ENCODE data around the gene RSRP1.
"Not testable (repeated sequence)": the region's sequence is repeated elsewhere in the genome, so short reads cannot be mapped to it uniquely, and the experiment has no call there.

Gene RSRP1

GRCh38 chr1:25257196-25257595, 9.9 kb upstream of the RSRP1 start:
- DNase-seq (ENCODE audit: low spot score): no peak

GRCh38 chr1:25256578-25256965, 9.3 kb upstream of the RSRP1 start:
- no peak for DNase-seq (ENCODE audit: low spot score)

GRCh38 chr1:25255706-25256577, 8.7 kb upstream of the RSRP1 start:
- no peak for DNase-seq (ENCODE audit: low spot score)

- no peak for DNase-seq (ENCODE audit: low spot score)
Measured at GRCh38 chr1:25253911-25254310, 6.7 kb upstream of the RSRP1 start.

GRCh38 chr1:25247829-25248754, 838 bp upstream of the RSRP1 start:
- DNase-seq (ENCODE audit: low spot score): no peak

- DNase-seq (ENCODE audit: low spot score): peak; percentile 15
Measured at GRCh38 chr1:25246600-25247023, 642 bp downstream of the RSRP1 start.

GRCh38 chr1:25245809-25246599, 1.2 kb downstream of the RSRP1 start:
- no peak for DNase-seq (ENCODE audit: low spot score)

- DNase-seq (ENCODE audit: low spot score): no peak
Measured at GRCh38 chr1:25245393-25245792, 1.9 kb downstream of the RSRP1 start.

GRCh38 chr1:25243907-25244306, 3.3 kb downstream of the RSRP1 start:
- no peak for DNase-seq (ENCODE audit: low spot score)

- peak; percentile 88 for DNase-seq (ENCODE audit: low spot score)
Measured at GRCh38 chr1:25239681-25240541, 7.3 kb downstream of the RSRP1 start.

- no peak for DNase-seq (ENCODE audit: low spot score)
Measured at GRCh38 chr1:25238046-25238445, 9.2 kb downstream of the RSRP1 start.

- DNase-seq (ENCODE audit: low spot score): not testable (repeated sequence)
Measured at GRCh38 chr1:25236261-25236660, 11.0 kb downstream of the RSRP1 start.

GRCh38 chr1:25235411-25235810, 11.8 kb downstream of the RSRP1 start:
- not testable (repeated sequence) for DNase-seq (ENCODE audit: low spot score)

GRCh38 chr1:25232866-25233784, 14.1 kb downstream of the RSRP1 start:
- DNase-seq (ENCODE audit: low spot score): peak; percentile 72

GRCh38 chr1:25232027-25232865, 15.0 kb downstream of the RSRP1 start, which contains the start of gene SYF2:
SYF2 (minus strand) TSS chr1:25232502; CDS start chr1:25232467, 35 bp downstream.
- peak; percentile 92 for DNase-seq (ENCODE audit: low spot score)

GRCh38 chr1:25223471-25223870, 23.8 kb downstream of the RSRP1 start:
- no peak for DNase-seq (ENCODE audit: low spot score)

GRCh38 chr1:25222606-25223005, 24.6 kb downstream of the RSRP1 start:
- DNase-seq (ENCODE audit: low spot score): no peak

GRCh38 chr1:25220666-25221065, 26.6 kb downstream of the RSRP1 start:
- no peak for DNase-seq (ENCODE audit: low spot score)

Data from SK-N-DZ (cell line).